D721Med (cell line): ENCODE data around the gene NUDT16L1.

Experiments used
- DNase-seq: peaks from one replicate; pipeline ENCODE4 v3.0.0; 2011; ENCODE audit warnings: low spot score; ENCODE audit not compliant: insufficient read length
- FAIRE-seq: peaks from 2 replicates; lab custom pipeline; 2011; peaks lifted over from hg19 to GRCh38; lab: Jason Lieb, UNC
- CTCF ChIP-seq: IDR thresholded peaks from 2 replicates; pipeline ENCODE4 v1.5.1; 2012; ENCODE audit warnings: mild to moderate bottlenecking, control low read depth; ENCODE audit not compliant: insufficient read depth; ENCODE audit errors: missing control alignments

NUDT16L1 gene

DNA sequence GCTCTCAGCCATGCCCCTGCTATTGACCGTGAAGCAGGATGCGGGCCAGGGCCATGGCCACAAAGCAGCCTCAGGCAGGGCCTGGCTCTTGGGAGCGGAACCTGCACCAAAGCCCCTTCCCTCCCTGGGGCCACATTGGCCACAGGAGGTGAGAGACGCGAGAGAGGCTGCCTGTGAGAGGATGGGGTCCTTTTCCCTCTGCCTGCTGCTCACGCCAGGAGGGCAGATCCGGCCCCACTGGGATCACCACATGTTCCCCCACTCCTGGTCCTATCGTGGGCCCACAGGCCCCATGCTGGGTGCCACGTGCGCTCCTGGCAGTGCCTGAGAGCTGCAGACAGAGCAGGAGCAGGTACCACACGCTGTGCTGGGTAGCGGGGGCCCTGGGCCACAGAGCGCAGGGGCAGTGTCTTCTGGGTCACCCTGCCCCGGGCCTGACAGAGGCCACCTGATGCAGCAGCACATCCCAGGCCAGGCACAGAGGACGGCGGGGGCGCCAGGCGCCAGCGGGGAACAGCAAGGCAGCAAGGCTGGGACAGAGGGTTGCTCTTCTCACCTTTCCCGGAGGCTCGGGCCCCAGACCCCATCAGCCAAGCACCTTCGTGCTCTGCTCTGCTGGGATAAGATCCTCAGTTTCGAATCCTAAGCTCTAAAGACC is 9.2 kb upstream of the NUDT16L1 start:
- FAIRE-seq: no peak
- TF ChIP-seq CTCF: no peak

GRCh38 chr16:4684763-4685162 is 8.6 kb upstream of the NUDT16L1 start:
- FAIRE-seq: no peak
- no peak for TF ChIP-seq CTCF
- DNase-seq: no peak

More for the DNA sequence above, 9.2 kb upstream of the NUDT16L1 start:
- no peak for DNase-seq

- DNase-seq (no peak), FAIRE-seq (no peak)
- TF ChIP-seq CTCF: no peak
Measured at GRCh38 chr16:4685292-4685691, 8.1 kb upstream of the NUDT16L1 start.

DNA sequence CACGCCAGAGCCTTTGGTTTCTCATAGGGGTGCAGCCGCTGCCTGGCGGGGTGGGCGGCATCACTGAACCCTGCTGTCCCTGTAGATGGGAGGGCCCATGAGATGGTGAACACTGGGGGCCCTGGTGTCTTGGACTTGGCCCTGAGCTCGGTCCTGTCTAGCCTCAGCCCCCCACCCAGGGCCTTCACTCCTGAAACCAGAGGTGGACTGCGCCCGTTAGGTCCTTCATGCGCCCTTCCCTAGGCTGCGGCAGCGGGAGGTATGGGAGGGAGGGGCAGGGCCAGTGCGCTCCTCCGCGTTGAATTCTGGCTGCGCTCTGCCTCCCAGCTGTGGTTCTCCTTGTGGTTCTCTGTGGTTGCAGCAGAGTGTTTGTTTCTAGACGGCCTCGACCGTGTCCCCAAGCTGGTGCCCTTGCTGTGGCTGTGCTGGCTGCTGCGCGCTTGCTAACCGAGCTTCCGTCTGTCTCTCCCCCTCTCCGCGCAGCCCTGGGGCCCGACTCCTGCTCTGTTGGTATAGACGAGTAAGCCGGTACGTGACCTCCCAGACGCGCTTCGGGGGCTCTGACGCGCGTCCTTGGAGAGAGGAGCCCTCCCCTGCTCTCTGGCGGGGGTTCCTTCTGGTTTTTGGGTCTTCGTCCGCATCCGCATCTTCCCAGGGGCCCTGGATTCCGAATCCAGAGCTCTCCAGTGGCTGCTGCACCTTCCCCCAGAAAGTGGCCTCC is 7.4 kb upstream of the NUDT16L1 start:
- DNase-seq (no peak), FAIRE-seq (no peak)
- TF ChIP-seq CTCF: no peak

DNA sequence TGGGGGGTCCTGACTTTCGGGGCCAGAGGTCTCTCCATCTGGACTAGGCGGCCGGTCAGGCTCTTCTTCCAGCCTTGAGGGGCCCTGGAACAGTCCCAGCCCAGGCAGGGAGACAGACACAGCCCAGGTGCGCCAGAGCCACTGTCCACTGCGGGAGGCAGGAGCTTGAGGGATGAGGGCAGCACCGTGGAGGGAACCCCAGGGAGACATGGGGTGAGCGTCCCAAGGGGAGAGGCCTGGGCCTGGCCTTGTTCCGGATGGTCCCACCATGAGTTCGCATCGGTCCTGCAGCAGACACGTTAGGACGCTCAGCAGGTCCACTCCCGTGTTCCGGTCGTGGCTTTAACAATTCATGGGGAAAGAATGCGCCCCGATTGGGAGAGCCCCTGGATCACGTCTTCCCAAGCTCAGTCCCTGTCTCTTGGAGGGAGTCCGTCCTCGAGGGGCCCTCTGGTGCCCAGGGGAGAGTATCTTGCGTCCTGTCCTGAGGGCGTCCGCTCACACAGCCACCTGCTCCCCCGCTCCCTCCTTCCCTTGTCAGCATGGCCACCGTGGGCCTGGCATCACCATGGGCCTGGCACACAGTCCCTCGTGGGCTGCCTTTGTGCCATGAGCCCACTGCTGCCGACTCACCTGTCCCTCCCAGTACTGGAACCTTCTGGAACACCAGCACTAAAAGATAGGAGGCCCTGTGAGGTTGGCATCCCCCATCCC is 6.7 kb upstream of the NUDT16L1 start:
- no peak for TF ChIP-seq CTCF
- DNase-seq: no peak
- FAIRE-seq: no peak

- TF ChIP-seq CTCF: no peak
- DNase-seq: no peak
- FAIRE-seq: no peak
Measured at GRCh38 chr16:4687416-4687815, 5.9 kb upstream of the NUDT16L1 start.
